ENCODE data around the gene DDX10. TPM values are rescaled to one million over a fixed set of nuclear protein-coding genes. Genes with fewer than 3 reads are reported as not detected.

Gene DDX10
- total and polyA plus RNA-seq, 7 donors, result 10.0 to 18.0 (median 11.4) TPM

DNA sequence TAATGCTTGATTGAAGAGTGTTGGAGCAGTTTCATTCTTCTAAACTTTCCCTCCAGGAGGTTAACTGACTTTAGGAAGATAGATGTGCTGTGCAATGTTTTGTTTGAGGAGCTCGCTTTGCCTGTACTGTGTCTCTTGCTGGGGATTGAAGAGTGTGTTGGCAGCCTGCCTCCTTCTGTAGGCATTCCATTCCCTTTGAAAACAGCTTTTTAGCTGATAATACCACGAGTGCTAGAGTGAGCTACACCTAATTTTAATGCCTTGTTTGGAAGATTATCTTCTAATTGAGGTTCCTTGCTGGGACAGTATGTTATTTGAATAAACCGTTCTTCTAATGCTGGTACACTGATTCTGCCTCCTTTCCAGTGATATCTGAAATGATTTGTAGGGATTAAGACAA, 7.2 kb downstream of the DDX10 start:
- H3K36me3 ChIP-seq (ENCODE audit: insufficient read depth in 1 of 2, low read depth in 1 of 2), result peaks cover 0 to 38% of the 10 kb centered on the region in 2 donors
- no peak for DNase-seq
- 53 to 65% (median 54%) methylated on average over 3 of the region's 3 CpGs for WGBS, 3 donors

DNA sequence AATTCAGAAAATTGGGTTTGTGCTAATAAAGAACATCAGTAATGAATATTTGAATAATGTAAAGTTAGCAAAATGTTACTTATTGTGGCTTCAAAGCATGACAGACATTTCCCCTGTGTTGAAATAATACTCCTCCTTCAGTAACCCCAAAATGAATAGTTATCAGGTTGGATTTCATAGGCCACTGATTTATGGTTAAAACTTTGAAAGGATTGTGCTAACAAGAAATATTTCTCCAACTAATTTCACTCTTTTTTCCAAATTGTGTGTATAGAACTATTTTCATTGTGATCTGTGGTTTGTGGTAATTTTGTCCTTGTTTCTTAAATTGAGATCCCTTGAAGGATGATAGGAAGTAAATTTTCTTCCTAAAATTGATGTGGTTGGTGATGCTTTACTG, 7.9 kb downstream of the DDX10 start:
- intact Hi-C loops (cut with DNase I), result no loop called here
- peaks cover 0 to 45% of the 10 kb centered on the region in 2 donors for H3K36me3 ChIP-seq (ENCODE audit: insufficient read depth in 1 of 2, low read depth in 1 of 2)
- no peak for TF ChIP-seq CTCF (IDR thresholded peaks at IDR 0.05)
- peaks cover 4% of the 10 kb centered on the region for H3K4me1 ChIP-seq
- no peak overlapping the region for H3K4me3 ChIP-seq
- no peaks in the 10 kb centered on the region for H3K9me3 ChIP-seq
- no peak overlapping the region for H3K27ac ChIP-seq
- DNase-seq (no peak), ATAC-seq (no peak)
- no peaks in the 10 kb centered on the region for H3K27me3 ChIP-seq (ENCODE audit: insufficient read depth in 3 of 3, low read length in 2 of 3)

More for the DNA sequence above, 7.2 kb downstream of the DDX10 start:
- no peak overlapping the region for H3K4me3 ChIP-seq
- no peaks in the 10 kb centered on the region for H3K9me3 ChIP-seq
- H3K4me1 ChIP-seq, result peaks cover 9% of the 10 kb centered on the region
- no peak for TF ChIP-seq CTCF (IDR thresholded peaks at IDR 0.05)
- H3K27ac ChIP-seq, result no peak overlapping the region
- ATAC-seq, result no peak
- intact Hi-C loops (cut with DNase I), result no loop called here
- no peaks in the 10 kb centered on the region for H3K27me3 ChIP-seq (ENCODE audit: insufficient read depth in 3 of 3, low read length in 2 of 3)

DNA sequence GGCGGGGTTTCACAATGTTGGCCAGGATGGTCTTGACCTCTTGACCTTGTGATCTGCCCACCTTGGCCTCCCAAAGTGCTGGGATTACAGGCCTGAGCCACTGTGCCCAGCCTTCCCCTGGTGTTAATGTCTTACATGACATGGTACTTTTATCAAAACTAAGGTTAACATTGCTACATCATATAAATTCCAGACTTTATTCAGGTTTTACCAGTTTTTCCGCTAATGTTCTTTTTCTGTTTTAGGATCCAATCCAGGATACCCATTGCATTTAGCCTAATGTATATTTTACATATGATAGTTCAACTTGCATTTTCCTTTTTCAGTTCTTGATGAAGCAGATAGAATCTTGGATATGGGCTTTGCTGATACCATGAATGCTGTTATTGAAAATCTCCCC, 14.2 kb downstream of the DDX10 start:
- H3K36me3 ChIP-seq (ENCODE audit: insufficient read depth in 1 of 2, low read depth in 1 of 2), result peaks cover 0 to 63% of the 10 kb centered on the region in 2 donors
- H3K27me3 ChIP-seq (ENCODE audit: insufficient read depth in 3 of 3, low read length in 2 of 3), result no peaks in the 10 kb centered on the region
- no peak overlapping the region for H3K27ac ChIP-seq
- no peaks in the 10 kb centered on the region for H3K9me3 ChIP-seq
- ATAC-seq (no peak), DNase-seq (no peak)
- intact Hi-C loops (cut with DNase I), result no loop called here
- H3K4me3 ChIP-seq, result no peak overlapping the region
- no peak for TF ChIP-seq CTCF (IDR thresholded peaks at IDR 0.05)
- WGBS, 3 donors, result 94 to 100% (median 95%) methylated on average over 2 of the region's 2 CpGs
- no peaks in the 10 kb centered on the region for H3K4me1 ChIP-seq

DNA sequence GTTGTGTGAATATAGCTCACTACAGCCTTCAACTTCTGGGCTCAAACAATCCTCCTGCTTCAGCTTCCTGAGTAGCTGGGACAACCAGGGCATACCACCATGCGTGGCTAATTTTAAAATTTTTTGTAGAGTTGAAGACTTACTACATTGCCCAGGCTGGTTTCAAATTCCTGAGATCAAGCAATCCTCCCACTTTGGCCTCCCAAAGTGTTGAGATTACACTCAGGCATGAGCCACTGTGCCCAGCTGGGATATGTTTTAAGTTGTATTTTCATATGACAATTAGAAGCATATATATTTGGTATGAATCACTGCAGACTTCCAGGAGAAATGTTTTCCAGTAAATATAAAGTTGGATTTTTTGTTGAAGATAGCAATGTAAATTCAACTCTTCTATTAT, 15.4 kb downstream of the DDX10 start:
- Histone ChIP-seq H3K27ac (no peak overlapping the region), H3K36me3 (ENCODE audit: insufficient read depth in 1 of 2, low read depth in 1 of 2) (peaks cover 0 to 52% of the 10 kb centered on the region in 2 donors), H3K9me3 (no peaks in the 10 kb centered on the region), H3K4me3 (no peak overlapping the region), H3K27me3 (ENCODE audit: insufficient read depth in 3 of 3, low read length in 2 of 3) (no peaks in the 10 kb centered on the region), H3K4me1 (no peaks in the 10 kb centered on the region)
- WGBS, 3 donors, result 76 to 92% (median 81%) methylated on average over 1 of the region's 1 CpG
- intact Hi-C loops (cut with DNase I), result no loop called here
- no peak for TF ChIP-seq CTCF (IDR thresholded peaks at IDR 0.05)
- ATAC-seq, result no peak
- DNase-seq, result no peak

GRCh38 chr11:108685419-108686130, 20.7 kb downstream of the DDX10 start:
- ATAC-seq, result no peak
- Histone ChIP-seq H3K4me3 (no peak overlapping the region), H3K36me3 (ENCODE audit: insufficient read depth in 1 of 2, low read depth in 1 of 2) (peaks cover 0 to 37% of the 10 kb centered on the region in 2 donors), H3K27ac (no peak overlapping the region), H3K9me3 (no peaks in the 10 kb centered on the region), H3K27me3 (ENCODE audit: insufficient read depth in 3 of 3, low read length in 2 of 3) (no peaks in the 10 kb centered on the region), H3K4me1 (no peaks in the 10 kb centered on the region)
- WGBS, 3 donors, result 91 to 99% (median 98%) methylated on average over 4 to 5 of the region's 7 CpGs
- no peak for TF ChIP-seq CTCF (IDR thresholded peaks at IDR 0.05)
- DNase-seq, result no peak
- intact Hi-C loops (cut with DNase I), result no loop called here

Measured in psoas muscle (tissue), 8 donors.